Trophoblast cell (in vitro differentiated cells and primary cell): Measurements from ENCODE around the gene YAP1.

Experiments used
- DNase-seq, 2 donors: peaks; one replicate each; pipeline ENCODE4 v3.0.0-alpha.2; 2016
- H2AFZ ChIP-seq: 2 replicates; pipeline ENCODE4 v1.6.1; 2013; ENCODE audit warnings: low read length, moderate library complexity, mild to moderate bottlenecking; ENCODE audit not compliant: insufficient read depth, poor library complexity
- H2AK5ac ChIP-seq: 2 replicates; pipeline ENCODE4 v1.6.1; 2013; ENCODE audit warnings: mild to moderate bottlenecking, low read length
- H2BK120ac ChIP-seq: 2 replicates; pipeline ENCODE4 v1.6.1; 2013; ENCODE audit warnings: low read length, mild to moderate bottlenecking, moderate library complexity; ENCODE audit not compliant: insufficient read depth, poor library complexity
- H2BK12ac ChIP-seq: 2 replicates; pipeline ENCODE4 v1.6.1; 2013; ENCODE audit warnings: mild to moderate bottlenecking, low read length, moderate library complexity
- H2BK5ac ChIP-seq: 2 replicates; pipeline ENCODE4 v1.6.1; 2013; ENCODE audit warnings: low read length, low read depth, moderate library complexity, mild to moderate bottlenecking; ENCODE audit not compliant: poor library complexity
- H3K14ac ChIP-seq: 2 replicates; pipeline ENCODE4 v1.6.1; 2013; ENCODE audit warnings: mild to moderate bottlenecking, low read length
- H3K18ac ChIP-seq: 2 replicates; pipeline ENCODE4 v1.6.1; 2013; ENCODE audit warnings: mild to moderate bottlenecking, low read length
- H3K23ac ChIP-seq: 2 replicates; pipeline ENCODE4 v1.6.1; 2013; ENCODE audit warnings: low read length
- H3K27ac ChIP-seq: 2 replicates; pipeline ENCODE4 v1.5.1; 2013; ENCODE audit warnings: low read depth, mild to moderate bottlenecking, inconsistent platforms, low read length, moderate library complexity
- H3K27me3 ChIP-seq: 2 replicates; pipeline ENCODE4 v1.6.1; 2013; ENCODE audit warnings: inconsistent platforms, mild to moderate bottlenecking, low read length, moderate library complexity; ENCODE audit not compliant: insufficient read depth
- H3K36me3 ChIP-seq, 2 experiments: 1 replicate in 1 of 2; 2 replicates in 1 of 2; pipeline ENCODE4 v1.6.1; 2013; ENCODE audit warnings: low read length in 2 of 2, mild to moderate bottlenecking in 2 of 2, moderate library complexity in 1 of 2; ENCODE audit not compliant: insufficient read depth in 2 of 2, control insufficient read depth in 1 of 2
- H3K4ac ChIP-seq: 2 replicates; pipeline ENCODE4 v1.6.1; 2013; ENCODE audit warnings: low read depth, mild to moderate bottlenecking, low read length, moderate library complexity
- H3K4me1 ChIP-seq, 2 experiments: 1 replicate in 1 of 2; 2 replicates in 1 of 2; pipeline ENCODE4 v1.6.1; 2013; ENCODE audit warnings: low read length in 2 of 2, mild to moderate bottlenecking in 2 of 2, moderate library complexity in 1 of 2; ENCODE audit not compliant: insufficient read depth in 2 of 2, control insufficient read depth in 1 of 2
- H3K4me2 ChIP-seq: 2 replicates; pipeline ENCODE4 v1.6.1; 2013; ENCODE audit warnings: inconsistent platforms, mild to moderate bottlenecking, low read length, moderate library complexity
- H3K4me3 ChIP-seq: 2 replicates; pipeline ENCODE4 v1.5.1; 2013; ENCODE audit warnings: mild to moderate bottlenecking, low read depth, low read length, inconsistent platforms
- H3K79me1 ChIP-seq: one replicate; pipeline ENCODE4 v1.6.1; 2013; ENCODE audit warnings: low read length
- H3K79me2 ChIP-seq: 2 replicates; pipeline ENCODE4 v1.6.1; 2013; ENCODE audit warnings: low read length, mild to moderate bottlenecking; ENCODE audit not compliant: control insufficient read depth, insufficient read depth, poor library complexity
- H3K9ac ChIP-seq: 2 replicates; pipeline ENCODE4 v1.6.1; 2013; ENCODE audit warnings: mild to moderate bottlenecking, low read length
- H3K9me3 ChIP-seq: 2 replicates; pipeline ENCODE4 v1.6.1; 2013; ENCODE audit warnings: low read depth, mild to moderate bottlenecking, control low read depth, inconsistent platforms, low read length; ENCODE audit not compliant: insufficient read depth
- H4K12ac ChIP-seq: 2 replicates; pipeline ENCODE4 v1.6.1; 2013; ENCODE audit warnings: low read depth, mild to moderate bottlenecking, low read length, moderate library complexity
- H4K8ac ChIP-seq: 2 replicates; pipeline ENCODE4 v1.6.1; 2013; ENCODE audit warnings: low read depth, mild to moderate bottlenecking, low read length, moderate library complexity
- H4K91ac ChIP-seq: one replicate; pipeline ENCODE4 v1.6.1; 2013; ENCODE audit warnings: low read depth, mild to moderate bottlenecking, low read length, moderate library complexity
- WGBS: extraction: QIAGEN DNeasy Blood & Tissue Kit; methylation state at CpG from one replicate; pipeline ENCODE4 v1.1.7; 2013; ENCODE audit warnings: missing lambda C conversion rate; ENCODE audit not compliant: insufficient read length, insufficient coverage; ENCODE audit errors: extremely low coverage; 5-methylcytosine and 5-hydroxymethylcytosine counted together

Gene YAP1

DNA sequence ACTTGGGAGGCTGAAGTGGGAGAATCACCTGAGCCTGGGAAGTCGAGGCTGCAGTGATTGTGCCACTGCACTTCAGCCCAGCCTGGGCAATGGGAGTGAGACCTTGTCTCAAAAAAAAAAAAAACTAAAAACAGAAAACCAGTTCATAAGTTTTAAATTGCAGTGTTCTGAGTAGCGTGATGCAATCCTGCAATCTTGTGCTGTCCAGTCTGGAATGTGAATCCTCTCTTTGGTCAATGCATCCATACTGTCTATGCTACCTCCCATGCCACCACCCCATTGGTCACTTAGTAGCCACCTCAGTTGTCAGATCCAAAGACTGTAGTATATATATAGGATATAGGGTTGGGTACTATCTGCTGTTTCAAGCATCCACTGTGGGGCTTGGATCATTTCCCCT lies 11.1 kb downstream of the YAP1 start:
- Histone ChIP-seq H3K9ac (no peak overlapping the region), H3K4ac (peak overlapping the region; percentile 72), H3K79me1 (no peaks in the 10 kb centered on the region), H3K9me3 (no peaks in the 10 kb centered on the region), H3K27me3 (no peaks in the 10 kb centered on the region), H4K12ac (no peak overlapping the region), H2BK5ac (no peak overlapping the region), H3K18ac (no peak overlapping the region), H3K4me1 (peaks cover 2 to 3% of the 10 kb centered on the region in 2 experiments), H4K8ac (no peak overlapping the region), H3K4me3 (no peak overlapping the region), H2BK120ac (no peak overlapping the region), H3K79me2 (peaks cover 30% of the 10 kb centered on the region), H3K4me2 (no peak overlapping the region), H3K27ac (no peak overlapping the region), H2AK5ac (no peak overlapping the region), H2BK12ac (no peak overlapping the region), H4K91ac (no peak overlapping the region), H3K14ac (no peak overlapping the region), H3K36me3 (peaks cover 17 to 20% of the 10 kb centered on the region in 2 experiments), H3K23ac (no peak overlapping the region), H2AFZ (no peak overlapping the region)
- WGBS = no CpG with 5 or more reads among the region's 2 CpGs
- DNase-seq = peak in 1 of 2 donors; percentile 11

DNA sequence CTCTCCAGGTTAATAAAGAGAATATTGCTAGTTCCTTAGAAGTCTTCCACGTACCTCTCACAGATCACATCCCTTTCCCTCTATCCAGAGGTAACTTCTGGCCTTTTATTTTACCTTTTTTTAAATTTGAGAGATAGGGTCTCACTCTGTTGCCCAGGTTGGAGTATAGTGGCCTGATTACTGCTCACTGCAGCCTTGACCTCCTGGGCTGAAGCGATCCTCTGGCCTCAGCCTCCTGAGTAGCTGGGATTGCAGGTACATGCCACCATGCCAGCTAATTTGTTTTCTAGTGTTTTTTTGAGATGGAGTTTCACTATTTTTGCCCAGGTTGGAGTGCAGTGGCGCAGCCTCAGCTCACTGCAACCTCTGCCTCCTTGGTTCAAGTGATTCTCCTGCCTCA lies 24.4 kb downstream of the YAP1 start:
- H2AK5ac ChIP-seq = no peak overlapping the region
- no peak overlapping the region for H3K18ac ChIP-seq
- H3K14ac ChIP-seq = no peak overlapping the region
- DNase-seq = no peak
- H4K91ac ChIP-seq = no peak overlapping the region
- H2BK5ac ChIP-seq = no peak overlapping the region
- H3K4me2 ChIP-seq = no peak overlapping the region
- H2AFZ ChIP-seq = no peak overlapping the region
- H3K9ac ChIP-seq = no peak overlapping the region
- no peak overlapping the region for H3K27ac ChIP-seq
- no peak overlapping the region for H3K4me3 ChIP-seq
- peak overlapping the region; percentile 74 for H3K4ac ChIP-seq
- no peaks in the 10 kb centered on the region for H3K27me3 ChIP-seq
- no peak overlapping the region for H4K8ac ChIP-seq
- no peak overlapping the region for H2BK120ac ChIP-seq
- H4K12ac ChIP-seq = no peak overlapping the region
- no peaks in the 10 kb centered on the region for H3K79me1 ChIP-seq
- H3K23ac ChIP-seq = no peak overlapping the region
- no CpG with 5 or more reads among the region's 3 CpGs for WGBS
- H3K79me2 ChIP-seq = peaks cover 15% of the 10 kb centered on the region
- H2BK12ac ChIP-seq = no peak overlapping the region
- H3K4me1 ChIP-seq = peaks cover 3% of the 10 kb centered on the region in 2 experiments
- H3K9me3 ChIP-seq = no peaks in the 10 kb centered on the region
- peaks cover 3 to 4% of the 10 kb centered on the region in 2 experiments for H3K36me3 ChIP-seq

DNA sequence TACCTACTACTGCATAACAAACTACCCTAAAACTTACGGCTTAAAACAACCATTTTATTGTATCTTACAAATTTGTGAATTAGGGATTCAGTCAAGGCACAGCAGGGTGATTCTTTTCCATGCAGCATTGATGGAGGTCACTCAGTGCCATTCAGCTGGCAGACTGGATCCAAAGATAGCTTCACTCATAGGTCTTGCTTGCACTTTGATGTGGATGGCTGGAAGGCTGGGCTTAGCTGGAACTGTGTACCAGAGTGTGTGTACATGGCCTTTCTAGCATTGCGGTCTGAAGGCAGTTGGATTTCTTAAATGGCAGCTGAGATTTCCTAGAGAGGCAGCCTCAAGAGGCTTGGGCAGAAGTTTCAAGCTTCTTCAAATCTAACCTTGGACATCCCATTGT lies 25.0 kb downstream of the YAP1 start:
- H3K36me3 ChIP-seq = peaks cover 2 to 4% of the 10 kb centered on the region in 2 experiments

DNA sequence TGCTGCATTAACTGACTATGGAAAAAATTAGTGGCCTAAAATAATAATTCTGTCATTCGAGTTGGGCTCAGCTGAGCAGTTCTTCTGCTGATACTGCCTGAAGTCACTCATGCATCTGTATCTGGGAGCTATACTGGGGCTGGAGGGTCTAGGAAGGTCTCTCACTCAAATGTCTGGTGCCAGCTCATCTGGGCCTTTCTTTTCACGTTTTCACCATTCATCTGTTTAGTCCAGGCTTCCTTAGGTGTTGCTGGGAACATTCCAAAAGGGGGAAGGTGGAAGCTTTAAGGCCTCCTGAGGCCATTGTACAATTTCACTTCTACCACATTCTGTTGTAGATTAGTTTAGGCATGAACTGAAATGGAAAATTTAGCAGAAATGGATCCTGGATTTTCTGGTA lies 28.0 kb downstream of the YAP1 start:
- peak; percentile 3 to 34 for DNase-seq
- H3K9me3 ChIP-seq = no peaks in the 10 kb centered on the region
- WGBS = no CpG with 5 or more reads among the region's 2 CpGs

More for the DNA sequence above, 25.0 kb downstream of the YAP1 start:
- no peak overlapping the region for H2AK5ac ChIP-seq
- H3K79me2 ChIP-seq = peaks cover 15% of the 10 kb centered on the region
- H3K4me2 ChIP-seq = no peak overlapping the region
- H3K4me1 ChIP-seq = peaks cover 3% of the 10 kb centered on the region in 2 experiments
- H3K9me3 ChIP-seq = no peaks in the 10 kb centered on the region
- no peaks in the 10 kb centered on the region for H3K27me3 ChIP-seq
- H3K27ac ChIP-seq = no peak overlapping the region
- no peaks in the 10 kb centered on the region for H3K79me1 ChIP-seq
- H2BK12ac ChIP-seq = no peak overlapping the region
- no peak for DNase-seq
- H4K91ac ChIP-seq = no peak overlapping the region
- no peak overlapping the region for H2BK120ac ChIP-seq
- no CpG with 5 or more reads among the region's 2 CpGs for WGBS
- no peak overlapping the region for H3K4me3 ChIP-seq
- H4K12ac ChIP-seq = no peak overlapping the region
- H2BK5ac ChIP-seq = no peak overlapping the region
- H2AFZ ChIP-seq = no peak overlapping the region
- no peak overlapping the region for H3K23ac ChIP-seq
- no peak overlapping the region for H3K18ac ChIP-seq
- no peak overlapping the region for H3K9ac ChIP-seq
- peak overlapping the region; percentile 31 for H3K4ac ChIP-seq
- no peak overlapping the region for H4K8ac ChIP-seq
- no peak overlapping the region for H3K14ac ChIP-seq

More for the DNA sequence above, 28.0 kb downstream of the YAP1 start:
- peaks cover 5% of the 10 kb centered on the region in 2 experiments for H3K4me1 ChIP-seq
- no peak overlapping the region for H2BK5ac ChIP-seq
- H3K4me2 ChIP-seq = no peak overlapping the region
- peak overlapping the region; percentile 76 for H3K27ac ChIP-seq
- no peak overlapping the region for H4K8ac ChIP-seq
- H3K23ac ChIP-seq = no peak overlapping the region
- no peak overlapping the region for H3K4me3 ChIP-seq
- no peak overlapping the region for H2BK12ac ChIP-seq
- no peak overlapping the region for H4K91ac ChIP-seq
- H2BK120ac ChIP-seq = no peak overlapping the region
- peak overlapping the region; percentile 19 for H3K4ac ChIP-seq
- no peak overlapping the region for H3K14ac ChIP-seq
- H4K12ac ChIP-seq = no peak overlapping the region
- H3K79me2 ChIP-seq = peaks cover 15% of the 10 kb centered on the region
- H3K27me3 ChIP-seq = no peaks in the 10 kb centered on the region
- no peak overlapping the region for H2AK5ac ChIP-seq
- H3K79me1 ChIP-seq = no peaks in the 10 kb centered on the region
- no peak overlapping the region for H3K18ac ChIP-seq
- H3K36me3 ChIP-seq = peaks cover 0 to 2% of the 10 kb centered on the region in 2 experiments
- H2AFZ ChIP-seq = no peak overlapping the region
- H3K9ac ChIP-seq = no peak overlapping the region
